HG03108 (cell line): Measurements from ENCODE around the gene ALDOA.
"Not testable (repeated sequence)": the region's sequence is repeated elsewhere in the genome, so short reads cannot be mapped to it uniquely, and the experiment has no call there.

Source experiments
- ATAC-seq: cut with Tn5 transposase; IDR thresholded peaks from one replicate; pipeline ENCODE4 v1.9.1; 2021; ENCODE audit warnings: moderate library complexity; ENCODE audit not compliant: unreplicated experiment

The ALDOA gene

GRCh38 chr16:30114411-30114810 is 48.9 kb downstream of the ALDOA start:
- ATAC-seq = no peak

GRCh38 chr16:30114833-30115232 is 49.3 kb downstream of the ALDOA start:
- ATAC-seq = not testable (repeated sequence)

GRCh38 chr16:30115238-30115637 is 49.7 kb downstream of the ALDOA start:
- ATAC-seq = no peak

- ATAC-seq = no peak
Observed at GRCh38 chr16:30116291-30117207, 51.0 kb downstream of the ALDOA start.

GRCh38 chr16:30117768-30118167 is 52.2 kb downstream of the ALDOA start:
- ATAC-seq = no peak

GRCh38 chr16:30119428-30119827 is 53.9 kb downstream of the ALDOA start:
- no peak for ATAC-seq
